Upper lobe of left lung (tissue), 4 donors: ENCODE measurements around the gene METTL25B.

Experiments
- CTCF ChIP-seq, 6 experiments: fragments of 450-650 bp in 4 of 6; fragments of 200-600 bp in 2 of 6; sonication (generic) in 2 of 6; IDR thresholded peaks; one replicate each; pipeline ENCODE4 v1.5.1; 2016 to 2019; ENCODE audit warnings: antibody characterized with exemption in 6 of 6
- POLR2A ChIP-seq, 4 donors: fragments of 450-650 bp; IDR thresholded peaks; one replicate each; pipeline ENCODE4 v1.5.1; 2016 to 2017; ENCODE audit warnings: antibody characterized with exemption in 4 of 4, mild to moderate bottlenecking in 2 of 4
- POLR2AphosphoS5 ChIP-seq, 2 donors: sonication (generic); formaldehyde crosslinking; IDR thresholded peaks; one replicate each; pipeline ENCODE4 v1.5.1; 2017; ENCODE audit warnings: antibody characterized with exemption in 2 of 2

- TF ChIP-seq CTCF (IDR thresholded peaks at IDR 0.05) (no peak), POLR2AphosphoS5 (IDR thresholded peaks at IDR 0.05) (no peak), POLR2A (IDR thresholded peaks at IDR 0.05) (no peak)
Observed at GRCh38 chr1:156768610-156769295, 40.5 kb downstream of the METTL25B start.
